H9 (cell line): ENCODE measurements around the gene SCT. TPM values are rescaled to one million over a fixed set of nuclear protein-coding genes. Genes with fewer than 3 reads are reported as not detected.

Experiments used
- DNase-seq: peaks from one replicate; pipeline ENCODE4 v3.0.0-alpha.2; 2017
- H2AFZ ChIP-seq: one replicate; pipeline ENCODE4 v1.6.1; 2013; ENCODE audit warnings: mild to moderate bottlenecking, low read length, control low read depth, moderate library complexity
- H2AK5ac ChIP-seq: 2 replicates; pipeline ENCODE4 v1.6.1; 2013; ENCODE audit warnings: low read length, control low read depth, mixed read lengths; ENCODE audit not compliant: insufficient read length
- H2BK120ac ChIP-seq: one replicate; pipeline ENCODE4 v1.6.1; 2013; ENCODE audit warnings: low read depth, mild to moderate bottlenecking, low read length, control low read depth, inconsistent platforms; ENCODE audit not compliant: poor library complexity, severe bottlenecking
- H2BK12ac ChIP-seq: 2 replicates; pipeline ENCODE4 v1.6.1; 2013; ENCODE audit warnings: low read length, control low read depth, mixed read lengths, low read depth; ENCODE audit not compliant: insufficient read length
- H2BK15ac ChIP-seq: 2 replicates; pipeline ENCODE4 v1.6.1; 2013; ENCODE audit warnings: low read depth, low read length, control low read depth
- H2BK20ac ChIP-seq: one replicate; pipeline ENCODE4 v1.6.1; 2013; ENCODE audit warnings: low read depth, mild to moderate bottlenecking, low read length, control low read depth, inconsistent platforms; ENCODE audit not compliant: poor library complexity, severe bottlenecking
- H2BK5ac ChIP-seq: 2 replicates; pipeline ENCODE4 v1.6.1; 2013; ENCODE audit warnings: low read length, control low read depth, mixed read lengths; ENCODE audit not compliant: insufficient read length
- H3K14ac ChIP-seq: 2 replicates; pipeline ENCODE4 v1.6.1; 2013; ENCODE audit warnings: low read length, control low read depth; ENCODE audit not compliant: insufficient read depth
- H3K18ac ChIP-seq: 2 replicates; pipeline ENCODE4 v1.6.1; 2013; ENCODE audit warnings: low read depth, mild to moderate bottlenecking, mixed read lengths, low read length, control low read depth; ENCODE audit not compliant: insufficient read length
- H3K23ac ChIP-seq: 2 replicates; pipeline ENCODE4 v1.6.1; 2013; ENCODE audit warnings: low read length, control low read depth, mixed read lengths, low read depth; ENCODE audit not compliant: insufficient read length
- H3K23me2 ChIP-seq: 2 replicates; pipeline ENCODE4 v1.6.1; 2013; ENCODE audit warnings: low read depth, mild to moderate bottlenecking, mixed read lengths, low read length, control low read depth; ENCODE audit not compliant: insufficient read length, poor library complexity, severe bottlenecking
- H3K27ac ChIP-seq: 2 replicates; pipeline ENCODE4 v1.5.1; 2013; ENCODE audit warnings: low read length, control low read depth, mixed read lengths, low read depth; ENCODE audit not compliant: insufficient read length
- H3K27me3 ChIP-seq: 2 replicates; pipeline ENCODE4 v1.6.1; 2013; ENCODE audit warnings: low read length, control low read depth, inconsistent platforms; ENCODE audit not compliant: insufficient read depth
- H3K4ac ChIP-seq: 2 replicates; pipeline ENCODE4 v1.6.1; 2013; ENCODE audit warnings: low read depth, mild to moderate bottlenecking, control low read depth, inconsistent platforms, low read length, moderate library complexity
- H3K4me1 ChIP-seq: 2 replicates; pipeline ENCODE4 v1.6.1; 2013; ENCODE audit warnings: low read length, control low read depth, inconsistent platforms; ENCODE audit not compliant: insufficient read depth
- H3K4me2 ChIP-seq: 2 replicates; pipeline ENCODE4 v1.6.1; 2013; ENCODE audit warnings: low read length, control low read depth, mixed read lengths; ENCODE audit not compliant: insufficient read length, insufficient read depth
- H3K56ac ChIP-seq: 2 replicates; pipeline ENCODE4 v1.6.1; 2013; ENCODE audit warnings: low read depth, mild to moderate bottlenecking, mixed read lengths, low read length, control low read depth; ENCODE audit not compliant: insufficient read length
- H3K79me1 ChIP-seq: 2 replicates; pipeline ENCODE4 v1.6.1; 2013; ENCODE audit warnings: low read depth, mild to moderate bottlenecking, moderate library complexity, low read length, control low read depth, inconsistent platforms; ENCODE audit not compliant: insufficient read depth, poor library complexity, severe bottlenecking
- H3K79me2 ChIP-seq: 2 replicates; pipeline ENCODE4 v1.6.1; 2013; ENCODE audit warnings: low read length, control low read depth, inconsistent platforms; ENCODE audit not compliant: insufficient read depth
- H3K9ac ChIP-seq: 2 replicates; pipeline ENCODE4 v1.6.1; 2013; ENCODE audit warnings: low read length, control low read depth, mixed read lengths; ENCODE audit not compliant: insufficient read length; ENCODE audit errors: extremely low read depth
- H3K9me3 ChIP-seq: one replicate; pipeline ENCODE4 v1.6.1; 2013; ENCODE audit warnings: low read depth, low read length, inconsistent platforms; ENCODE audit not compliant: control insufficient read depth
- H3T11ph ChIP-seq: one replicate; pipeline ENCODE4 v1.6.1; 2013; ENCODE audit warnings: mild to moderate bottlenecking, low read length, control low read depth, inconsistent platforms
- H4K20me1 ChIP-seq: one replicate; pipeline ENCODE4 v1.6.1; 2013; ENCODE audit not compliant: control insufficient read depth, insufficient read length, insufficient read depth
- H4K5ac ChIP-seq: 2 replicates; pipeline ENCODE4 v1.6.1; 2013; ENCODE audit warnings: low read depth, mild to moderate bottlenecking, mixed read lengths, low read length, control low read depth; ENCODE audit not compliant: insufficient read length
- H4K8ac ChIP-seq: replicated peaks from 2 replicates; pipeline ENCODE4 v1.6.1; 2013; ENCODE audit warnings: low read length, control low read depth, mixed read lengths, low read depth; ENCODE audit not compliant: insufficient read length
- H4K91ac ChIP-seq: 2 replicates; pipeline ENCODE4 v1.6.1; 2013; ENCODE audit warnings: low read depth, mild to moderate bottlenecking, moderate library complexity, mixed read lengths, low read length, control low read depth; ENCODE audit not compliant: insufficient read length
- H3K27ac Mint-ChIP-seq, 3 experiments: 2 replicates in 2 of 3; 3 replicates in 1 of 3; pipeline ENCODE4 v1.8.0; 2020 to 2021; ENCODE audit warnings: mixed read lengths in 3 of 3, mild to moderate bottlenecking in 1 of 3, moderate library complexity in 1 of 3
- H3K27me3 Mint-ChIP-seq: 2 replicates; pipeline ENCODE4 v1.8.0; 2021; ENCODE audit warnings: low read depth, mild to moderate bottlenecking, moderate library complexity, mixed read lengths
- H3K36me3 Mint-ChIP-seq, 3 experiments: 2 replicates in 2 of 3; 3 replicates in 1 of 3; pipeline ENCODE4 v1.8.0; 2020 to 2021; ENCODE audit warnings: low read depth in 3 of 3, mixed read lengths in 3 of 3; ENCODE audit not compliant: insufficient read depth in 1 of 3
- H3K4me1 Mint-ChIP-seq, 2 experiments: 2 replicates each; pipeline ENCODE4 v1.8.0; 2020; ENCODE audit warnings: mixed read lengths in 2 of 2
- H3K4me3 Mint-ChIP-seq, 2 experiments: 2 replicates in 1 of 2; 3 replicates in 1 of 2; pipeline ENCODE4 v1.8.0; 2020 to 2021; ENCODE audit warnings: mild to moderate bottlenecking in 2 of 2, mixed read lengths in 2 of 2, moderate library complexity in 1 of 2
- H3K9me3 Mint-ChIP-seq, 2 experiments: 2 replicates in 1 of 2; 3 replicates in 1 of 2; pipeline ENCODE4 v1.8.0; 2020; ENCODE audit warnings: mild to moderate bottlenecking in 2 of 2, mixed read lengths in 2 of 2, moderate library complexity in 1 of 2
- WGBS: extraction: QIAGEN DNeasy Blood & Tissue Kit; methylation state at CpG from one replicate; pipeline ENCODE4 v1.1.7; 2013; ENCODE audit warnings: missing lambda C conversion rate, low lambda C conversion rate, mixed read lengths; ENCODE audit not compliant: insufficient read length; ENCODE audit errors: extremely low coverage; 5-methylcytosine and 5-hydroxymethylcytosine counted together
- total RNA-seq: library from RNA; stranded (reverse); gene quantifications from 2 replicates; pipeline ENCODE4 v1.2.1, GENCODE V29; 2021
- TF ChIP-seq, protein P1 (sequence below): fragments of 200-600 bp; sonication (generic); conservative IDR thresholded peaks from 3 replicates; pipeline ENCODE4 v1.8.0; 2021; ENCODE audit warnings: antibody characterized with exemption, mild to moderate bottlenecking

SCT gene
- total RNA-seq, 1 experiment from 2014 or later = 1.8 TPM

DNA sequence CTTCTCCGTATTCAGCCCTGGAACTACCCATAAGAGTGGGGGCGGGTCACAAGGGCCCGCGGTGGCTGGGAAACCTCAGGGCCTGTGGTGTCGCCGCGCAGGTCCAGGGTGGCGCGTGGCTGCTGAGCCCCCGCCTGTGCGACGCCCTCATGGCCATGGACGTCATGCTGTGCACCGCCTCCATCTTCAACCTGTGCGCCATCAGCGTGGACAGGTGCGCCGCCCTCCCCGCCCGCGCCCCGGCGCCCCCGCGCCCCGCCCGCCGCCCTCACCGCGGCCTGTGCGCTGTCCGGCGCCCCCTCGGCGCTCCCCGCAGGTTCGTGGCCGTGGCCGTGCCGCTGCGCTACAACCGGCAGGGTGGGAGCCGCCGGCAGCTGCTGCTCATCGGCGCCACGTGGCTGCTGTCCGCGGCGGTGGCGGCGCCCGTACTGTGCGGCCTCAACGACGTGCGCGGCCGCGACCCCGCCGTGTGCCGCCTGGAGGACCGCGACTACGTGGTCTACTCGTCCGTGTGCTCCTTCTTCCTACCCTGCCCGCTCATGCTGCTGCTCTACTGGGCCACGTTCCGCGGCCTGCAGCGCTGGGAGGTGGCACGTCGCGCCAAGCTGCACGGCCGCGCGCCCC is 12.5 kb upstream of the SCT start:
- H4K20me1 ChIP-seq = no peaks in the 10 kb centered on the region
- no peak overlapping the region for H2AFZ ChIP-seq
- H3K4ac ChIP-seq = no peak overlapping the region
- H3K56ac ChIP-seq = no peak overlapping the region
- H3K4me2 ChIP-seq = peak overlapping the region; percentile 33
- no peak overlapping the region for H2BK5ac ChIP-seq
- Mint-ChIP-seq H3K27ac (peak overlapping the region in 1 of 3 experiments; percentile 93; a peak in 2 of 7 replicates), H3K4me3 (peak overlapping the region; percentile 55 to 75; a peak in 3 of 5 replicates), H3K9me3 (no peaks in the 10 kb centered on the region; a peak in 2 of 5 replicates), H3K36me3 (peaks cover 2 to 22% (median 5%) of the 10 kb centered on the region in 3 experiments; a peak in 4 of 7 replicates), H3K27me3 (peaks cover 50% of the 10 kb centered on the region), H3K4me1 (peaks cover 18 to 28% of the 10 kb centered on the region in 2 experiments)
- peak overlapping the region; percentile 40 for H3K14ac ChIP-seq
- H3K9me3 ChIP-seq = no peaks in the 10 kb centered on the region
- H2BK120ac ChIP-seq = no peak overlapping the region
- no peak overlapping the region for H3K23ac ChIP-seq
- H3K23me2 ChIP-seq = peaks cover 19% of the 10 kb centered on the region
- no peaks in the 10 kb centered on the region for H3K79me2 ChIP-seq
- no peaks in the 10 kb centered on the region; the same call in 1 of the 2 replicates for H3K4me1 ChIP-seq
- no CpG with 5 or more reads among the region's 80 CpGs for WGBS
- no peak for DNase-seq
- no peak overlapping the region for H2BK20ac ChIP-seq
- no peak overlapping the region for H2BK15ac ChIP-seq
- no peak overlapping the region for H2BK12ac ChIP-seq
- no peak overlapping the region for H4K5ac ChIP-seq
- peak overlapping the region; percentile 62 for H3K18ac ChIP-seq
- no peak overlapping the region for H3K27ac ChIP-seq
- TF ChIP-seq, protein P1, sequence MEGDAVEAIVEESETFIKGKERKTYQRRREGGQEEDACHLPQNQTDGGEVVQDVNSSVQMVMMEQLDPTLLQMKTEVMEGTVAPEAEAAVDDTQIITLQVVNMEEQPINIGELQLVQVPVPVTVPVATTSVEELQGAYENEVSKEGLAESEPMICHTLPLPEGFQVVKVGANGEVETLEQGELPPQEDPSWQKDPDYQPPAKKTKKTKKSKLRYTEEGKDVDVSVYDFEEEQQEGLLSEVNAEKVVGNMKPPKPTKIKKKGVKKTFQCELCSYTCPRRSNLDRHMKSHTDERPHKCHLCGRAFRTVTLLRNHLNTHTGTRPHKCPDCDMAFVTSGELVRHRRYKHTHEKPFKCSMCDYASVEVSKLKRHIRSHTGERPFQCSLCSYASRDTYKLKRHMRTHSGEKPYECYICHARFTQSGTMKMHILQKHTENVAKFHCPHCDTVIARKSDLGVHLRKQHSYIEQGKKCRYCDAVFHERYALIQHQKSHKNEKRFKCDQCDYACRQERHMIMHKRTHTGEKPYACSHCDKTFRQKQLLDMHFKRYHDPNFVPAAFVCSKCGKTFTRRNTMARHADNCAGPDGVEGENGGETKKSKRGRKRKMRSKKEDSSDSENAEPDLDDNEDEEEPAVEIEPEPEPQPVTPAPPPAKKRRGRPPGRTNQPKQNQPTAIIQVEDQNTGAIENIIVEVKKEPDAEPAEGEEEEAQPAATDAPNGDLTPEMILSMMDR = no peak
- H2AK5ac ChIP-seq = no peak overlapping the region
- H3T11ph ChIP-seq = no peak overlapping the region
- no peak overlapping the region for H3K9ac ChIP-seq
- peaks cover 33% of the 10 kb centered on the region for H3K27me3 ChIP-seq
- H3K79me1 ChIP-seq = no peaks in the 10 kb centered on the region
- H4K8ac ChIP-seq = no peak overlapping the region
- H4K91ac ChIP-seq = no peak overlapping the region
